ENCODE results near the gene TMEM145. TPM values are rescaled to one million over a fixed set of nuclear protein-coding genes. Genes with fewer than 3 reads are reported as not detected.

The TMEM145 gene
- total and polyA plus RNA-seq, 3 experiments from 2014 or later = 0.15 TPM; not detected in 2

DNA sequence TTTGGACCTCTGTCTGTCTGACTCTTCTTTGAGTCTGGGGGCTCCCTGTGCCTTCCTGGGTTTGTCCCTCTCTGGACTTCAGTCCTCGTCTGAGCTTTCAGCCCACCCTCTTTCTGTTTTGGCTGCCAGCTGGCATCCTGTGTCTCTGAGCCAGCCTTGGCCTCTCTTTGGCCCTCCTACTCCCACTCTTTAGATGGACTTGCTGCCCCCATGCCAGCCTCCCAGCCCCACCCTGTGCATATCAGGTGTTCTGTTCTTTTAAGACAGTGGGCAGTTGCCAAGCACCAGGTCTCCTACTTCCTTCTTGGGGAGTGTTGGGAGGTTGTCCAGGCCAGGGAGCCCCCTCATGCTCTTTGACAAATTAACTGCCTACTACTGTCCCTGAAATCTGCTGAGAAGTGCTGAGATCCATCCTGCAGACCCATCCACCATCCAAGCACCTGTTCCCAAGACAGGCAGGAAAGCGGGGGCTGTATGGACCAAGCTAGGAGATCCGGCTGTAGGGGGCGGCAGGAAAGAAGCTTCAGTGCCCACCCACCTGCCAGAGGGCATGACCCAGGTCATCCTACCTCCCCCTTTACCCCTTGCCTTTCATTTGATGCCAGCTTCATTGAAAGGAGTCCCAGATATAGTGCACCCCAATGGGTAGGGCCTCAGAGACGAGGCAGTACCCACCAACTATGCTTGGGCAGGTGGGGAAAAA, 34.5 kb upstream of the TMEM145 start:
- peak overlapping the region; percentile 2 to 99 (median 94) for H3K27ac Mint-ChIP-seq
- peaks cover 55% of the 10 kb centered on the region for H3K4me1 ChIP-seq (ENCODE audit: insufficient read depth, low read length)
- H3K9me3 Mint-ChIP-seq = no peaks in the 10 kb centered on the region
- POLR2A ChIA-PET = interaction anchor here (1.8 to 2.5 kb wide), 3 partner anchors 8 to 35 kb away, joined by 6 to 26 read pairs (median 13); partner anchors contain the start of genes CIC and GSK3A
- peaks cover 4 to 16% (median 6%) of the 10 kb centered on the region in 3 donors for H3K36me3 Mint-ChIP-seq
- H3K4me3 ChIP-seq (ENCODE audit: low read length) = no peak overlapping the region
- peaks cover 34 to 48% (median 44%) of the 10 kb centered on the region in 3 donors for H3K4me1 Mint-ChIP-seq
- DNase-seq = no peak
- peaks cover 6% of the 10 kb centered on the region for H3K36me3 ChIP-seq (ENCODE audit: insufficient read depth, low read length)
- peak overlapping the region; percentile 4 to 98 (median 93) for H3K4me3 Mint-ChIP-seq
- peak overlapping the region; percentile 77 for H3K27ac ChIP-seq (ENCODE audit: low read depth, low read length)
- CTCF ChIA-PET = interaction anchor here (1.0 to 5.9 kb wide), 15 partner anchors 8 to 202 kb away, joined by 3 to 72 read pairs (median 8); partner anchors contain the start of genes GSK3A, POU2F2 and ZNF574
- no peaks in the 10 kb centered on the region for H3K9me3 ChIP-seq (ENCODE audit: low read length)
- peaks cover 0 to 5% of the 10 kb centered on the region in 2 donors for H3K27me3 Mint-ChIP-seq
- no peaks in the 10 kb centered on the region for H3K27me3 ChIP-seq (ENCODE audit: insufficient read depth, low read length, poor library complexity, severe bottlenecking)

DNA sequence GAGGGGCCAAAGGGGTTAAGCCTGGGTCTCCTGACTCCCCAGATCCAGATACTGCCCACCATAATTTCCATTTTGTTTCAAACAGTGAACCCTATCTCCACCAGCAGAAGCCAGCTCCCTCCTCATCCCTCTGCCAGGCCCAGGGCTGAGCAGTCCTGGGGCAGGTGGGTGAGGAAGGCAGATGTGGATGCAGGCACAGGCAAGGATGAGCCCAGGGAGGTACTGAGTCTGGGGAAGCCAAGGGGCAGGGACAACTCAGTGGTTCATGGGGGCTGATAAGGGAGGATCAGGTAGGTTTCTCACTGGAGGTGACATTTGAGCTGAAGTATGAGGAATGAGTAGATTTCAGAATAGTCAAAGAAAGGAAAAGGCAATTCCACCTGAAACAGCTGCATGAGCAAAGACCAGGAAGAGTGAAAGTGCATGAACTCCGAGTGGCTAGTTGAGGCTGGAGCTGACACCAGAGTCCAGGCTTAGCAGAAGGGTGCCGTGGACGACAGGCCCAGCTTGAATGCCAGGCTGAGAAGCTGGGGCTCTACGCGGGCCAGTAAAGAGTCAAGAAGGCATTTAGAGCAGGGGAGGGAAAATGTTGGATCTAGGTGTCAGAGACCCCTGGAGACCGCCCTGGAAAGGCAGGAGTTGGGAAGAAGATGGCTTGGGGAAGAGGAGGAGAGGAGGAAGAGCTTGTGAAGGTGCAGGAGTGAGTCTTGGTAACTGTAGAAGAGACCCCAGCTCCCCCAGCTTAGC, 33.8 kb upstream of the TMEM145 start:
- peaks cover 34 to 46% (median 44%) of the 10 kb centered on the region in 3 donors for H3K4me1 Mint-ChIP-seq
- peaks cover 4% of the 10 kb centered on the region for H3K36me3 ChIP-seq (ENCODE audit: insufficient read depth, low read length)
- DNase-seq = no peak
- CTCF ChIA-PET = interaction anchor here (0.8 to 5.9 kb wide), 24 partner anchors 8 to 203 kb away, joined by 3 to 72 read pairs (median 4); partner anchors contain the start of genes CIC, GSK3A, POU2F2 and PRR19
- peak overlapping the region; percentile 80 to 98 (median 93) for H3K4me3 Mint-ChIP-seq
- H3K36me3 Mint-ChIP-seq = peaks cover 4 to 12% (median 6%) of the 10 kb centered on the region in 3 donors
- POLR2A ChIA-PET = interaction anchor here (0.7 to 2.5 kb wide), 5 partner anchors 9 to 147 kb away, joined by 3 to 26 read pairs (median 6); partner anchors contain the start of genes CIC, GSK3A and POU2F2
- H3K27ac ChIP-seq (ENCODE audit: low read depth, low read length) = peak overlapping the region; percentile 77
- H3K9me3 Mint-ChIP-seq = no peaks in the 10 kb centered on the region
- H3K27me3 Mint-ChIP-seq = peaks cover 0 to 5% of the 10 kb centered on the region in 2 donors
- no peaks in the 10 kb centered on the region for H3K27me3 ChIP-seq (ENCODE audit: insufficient read depth, low read length, poor library complexity, severe bottlenecking)
- H3K4me1 ChIP-seq (ENCODE audit: insufficient read depth, low read length) = peaks cover 55% of the 10 kb centered on the region
- H3K9me3 ChIP-seq (ENCODE audit: low read length) = no peaks in the 10 kb centered on the region
- peak overlapping the region; percentile 82 to 99 (median 95) for H3K27ac Mint-ChIP-seq
- peak overlapping the region; percentile 70 for H3K4me3 ChIP-seq (ENCODE audit: low read length)

DNA sequence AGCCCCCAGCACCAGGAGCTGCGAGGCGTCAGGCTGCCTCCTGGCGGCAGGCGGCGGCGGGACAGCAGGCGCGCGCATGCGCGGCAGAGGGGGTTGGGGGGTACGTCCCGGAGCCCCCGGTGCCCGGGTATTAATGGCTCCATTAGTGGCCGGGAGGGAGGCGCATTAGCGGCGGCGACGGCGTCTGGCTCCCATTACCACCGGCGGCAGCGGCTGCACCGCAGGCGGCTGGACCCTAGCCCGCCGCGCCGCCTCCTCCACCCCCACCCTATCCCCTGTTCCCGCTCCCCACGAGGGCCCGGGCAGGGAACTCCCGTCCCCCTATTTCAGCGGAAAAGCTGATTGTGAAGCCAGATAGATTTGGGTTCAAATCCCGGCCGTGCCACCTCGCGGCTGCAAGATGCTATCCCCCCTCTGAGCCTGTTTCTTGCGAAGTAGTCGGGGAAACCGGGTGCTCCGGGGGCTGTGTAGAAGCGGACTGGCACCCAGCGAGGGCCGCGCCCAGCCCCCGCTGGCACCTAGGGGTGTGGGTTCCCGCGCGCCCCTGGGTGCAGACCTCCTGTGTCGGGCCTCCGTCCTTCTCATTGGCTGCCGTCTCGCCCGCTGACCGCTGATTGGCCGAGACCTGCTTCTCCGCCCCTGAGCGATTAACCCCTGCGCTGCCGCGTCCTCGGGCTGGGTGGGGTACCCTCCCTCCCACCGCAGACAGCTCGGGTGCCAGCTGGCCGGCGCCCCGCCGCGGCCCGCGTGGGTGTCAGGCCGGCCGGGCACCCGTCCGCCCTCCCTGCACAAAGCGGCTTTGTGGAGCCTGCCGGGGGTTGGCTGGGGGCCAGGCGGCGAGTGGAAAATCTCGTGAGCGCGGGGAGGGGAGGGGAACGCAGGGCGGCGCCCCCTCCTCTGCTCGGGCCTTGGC, 33.0 kb upstream of the TMEM145 start:
- Histone ChIP-seq H3K4me1 (ENCODE audit: insufficient read depth, low read length) (peaks cover 61% of the 10 kb centered on the region), H3K9me3 (ENCODE audit: low read length) (no peaks in the 10 kb centered on the region), H3K36me3 (ENCODE audit: insufficient read depth, low read length) (no peaks in the 10 kb centered on the region), H3K27me3 (ENCODE audit: insufficient read depth, low read length, poor library complexity, severe bottlenecking) (no peaks in the 10 kb centered on the region), H3K4me3 (ENCODE audit: low read length) (peak overlapping the region; percentile 70), H3K27ac (ENCODE audit: low read depth, low read length) (peak overlapping the region; percentile 77)
- H3K4me3 Mint-ChIP-seq = peak overlapping the region; percentile 80 to 98 (median 93)
- H3K9me3 Mint-ChIP-seq = no peaks in the 10 kb centered on the region
- CTCF ChIA-PET = interaction anchor here (0.8 to 5.9 kb wide), 25 partner anchors 9 to 204 kb away, joined by 3 to 72 read pairs (median 4); partner anchors contain the start of genes CIC, GSK3A, POU2F2 and PRR19
- peak overlapping the region; percentile 84 to 99 (median 96) for H3K27ac Mint-ChIP-seq
- DNase-seq = peak; percentile 81 to 89 (median 85)
- H3K27me3 Mint-ChIP-seq = peaks cover 0 to 5% of the 10 kb centered on the region in 2 donors
- H3K4me1 Mint-ChIP-seq = peaks cover 33 to 46% (median 44%) of the 10 kb centered on the region in 3 donors
- POLR2A ChIA-PET = interaction anchor here (0.7 to 2.5 kb wide), 7 partner anchors 9 to 148 kb away, joined by 3 to 26 read pairs (median 4); partner anchors contain the start of genes CIC, GSK3A and POU2F2
- H3K36me3 Mint-ChIP-seq = peaks cover 0 to 9% (median 2%) of the 10 kb centered on the region in 3 donors

DNA sequence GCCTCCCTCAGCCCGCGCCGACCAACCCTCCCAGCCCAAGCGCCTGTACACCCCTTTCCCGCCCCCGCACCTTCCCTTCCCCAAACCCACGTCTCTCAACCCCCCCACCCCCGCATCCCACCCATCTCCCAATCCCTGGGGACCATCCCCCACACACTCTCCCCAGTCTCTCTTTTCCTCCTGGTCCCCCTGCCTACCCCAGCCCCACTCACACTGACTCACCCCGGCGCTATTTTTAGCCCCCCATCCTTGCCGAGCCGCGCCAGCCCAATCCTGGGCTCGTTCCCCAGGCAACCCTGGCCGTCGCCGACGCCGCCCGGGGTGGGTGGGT, 32.3 kb upstream of the TMEM145 start:
- H3K9me3 Mint-ChIP-seq = no peaks in the 10 kb centered on the region
- H3K4me1 Mint-ChIP-seq = peaks cover 35 to 48% (median 46%) of the 10 kb centered on the region in 3 donors
- peaks cover 67% of the 10 kb centered on the region for H3K4me1 ChIP-seq (ENCODE audit: insufficient read depth, low read length)
- H3K9me3 ChIP-seq (ENCODE audit: low read length) = no peaks in the 10 kb centered on the region
- ChIA-PET CTCF (interaction anchor here (0.8 to 5.9 kb wide), 6 partner anchors 10 to 172 kb away, joined by 3 to 72 read pairs (median 14); partner anchors contain the start of genes GSK3A and ZNF526), POLR2A (interaction anchor here (1.1 to 1.3 kb wide), 2 partner anchors 64 to 82 kb away, joined by 3 to 4 read pairs; no protein-coding TSS in a partner anchor)
- H3K27me3 Mint-ChIP-seq = peaks cover 0 to 5% of the 10 kb centered on the region in 2 donors
- H3K27ac Mint-ChIP-seq = peak overlapping the region in 6 of 8 donors; percentile 2 to 90 (median 48)
- H3K36me3 ChIP-seq (ENCODE audit: insufficient read depth, low read length) = no peaks in the 10 kb centered on the region
- DNase-seq = peak in 2 of 5 donors; percentile 32 to 64
- H3K4me3 ChIP-seq (ENCODE audit: low read length) = peak overlapping the region; percentile 70
- peaks cover 0 to 8% (median 2%) of the 10 kb centered on the region in 3 donors for H3K36me3 Mint-ChIP-seq
- H3K27me3 ChIP-seq (ENCODE audit: insufficient read depth, low read length, poor library complexity, severe bottlenecking) = no peaks in the 10 kb centered on the region
- peak overlapping the region; percentile 77 for H3K27ac ChIP-seq (ENCODE audit: low read depth, low read length)
- H3K4me3 Mint-ChIP-seq = peak overlapping the region in 6 of 7 donors; percentile 43 to 85 (median 65)

DNA sequence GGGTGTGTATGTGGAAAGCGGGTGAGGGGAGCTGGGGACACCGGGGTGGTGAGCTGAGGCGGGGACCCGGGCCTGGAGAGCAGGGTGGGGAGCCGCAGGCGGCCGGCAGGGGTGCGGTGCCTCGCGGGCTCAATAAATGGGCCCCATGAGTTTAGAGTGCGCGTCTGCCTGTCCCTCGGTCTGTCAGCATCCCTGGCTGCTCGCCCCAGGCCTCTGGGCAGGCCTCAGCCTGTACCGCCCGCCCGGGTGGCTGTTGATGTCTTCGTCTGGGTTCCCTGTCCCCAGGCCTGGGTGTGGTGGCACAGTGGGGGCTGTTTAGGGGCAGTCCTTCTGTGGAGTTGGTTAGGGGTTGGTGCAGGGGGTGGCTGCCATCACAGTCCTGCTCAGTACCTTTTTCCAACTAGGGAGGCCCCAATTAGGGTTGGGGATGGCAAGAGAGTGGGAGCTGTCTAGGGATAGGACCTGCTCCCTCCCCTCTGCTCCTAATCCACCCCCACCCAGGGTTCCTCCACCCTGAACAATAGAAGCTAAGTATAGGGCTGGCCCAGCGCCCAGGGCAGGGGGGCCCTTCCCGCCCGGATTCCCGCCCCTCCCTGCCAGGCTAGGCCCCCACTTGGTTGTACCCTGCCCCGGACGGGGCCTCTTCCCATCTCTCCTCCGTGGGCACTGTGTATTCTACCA, 31.8 kb upstream of the TMEM145 start:
- no peak overlapping the region for H3K4me3 ChIP-seq (ENCODE audit: low read length)
- CTCF ChIA-PET = interaction anchor here (0.7 to 5.9 kb wide), 5 partner anchors 12 to 172 kb away, joined by 3 to 72 read pairs (median 4); partner anchors contain the start of genes GSK3A, PAFAH1B3 and PRR19
- peak overlapping the region in 6 of 8 donors; percentile 81 to 96 (median 89) for H3K27ac Mint-ChIP-seq
- no peaks in the 10 kb centered on the region for H3K36me3 ChIP-seq (ENCODE audit: insufficient read depth, low read length)
- peaks cover 0 to 5% of the 10 kb centered on the region in 2 donors for H3K27me3 Mint-ChIP-seq
- H3K27ac ChIP-seq (ENCODE audit: low read depth, low read length) = peak overlapping the region; percentile 47
- H3K4me1 Mint-ChIP-seq = peaks cover 30 to 46% (median 46%) of the 10 kb centered on the region in 3 donors
- POLR2A ChIA-PET = interaction anchor here (1.1 to 1.3 kb wide), 2 partner anchors 65 to 82 kb away, joined by 3 to 4 read pairs; no protein-coding TSS in a partner anchor
- no peaks in the 10 kb centered on the region for H3K9me3 Mint-ChIP-seq
- no peak for DNase-seq
- no peaks in the 10 kb centered on the region for H3K27me3 ChIP-seq (ENCODE audit: insufficient read depth, low read length, poor library complexity, severe bottlenecking)
- H3K9me3 ChIP-seq (ENCODE audit: low read length) = no peaks in the 10 kb centered on the region
- peaks cover 0 to 10% (median 0%) of the 10 kb centered on the region in 3 donors for H3K36me3 Mint-ChIP-seq
- peaks cover 67% of the 10 kb centered on the region for H3K4me1 ChIP-seq (ENCODE audit: insufficient read depth, low read length)
- peak overlapping the region; percentile 44 to 85 (median 69) for H3K4me3 Mint-ChIP-seq

DNA sequence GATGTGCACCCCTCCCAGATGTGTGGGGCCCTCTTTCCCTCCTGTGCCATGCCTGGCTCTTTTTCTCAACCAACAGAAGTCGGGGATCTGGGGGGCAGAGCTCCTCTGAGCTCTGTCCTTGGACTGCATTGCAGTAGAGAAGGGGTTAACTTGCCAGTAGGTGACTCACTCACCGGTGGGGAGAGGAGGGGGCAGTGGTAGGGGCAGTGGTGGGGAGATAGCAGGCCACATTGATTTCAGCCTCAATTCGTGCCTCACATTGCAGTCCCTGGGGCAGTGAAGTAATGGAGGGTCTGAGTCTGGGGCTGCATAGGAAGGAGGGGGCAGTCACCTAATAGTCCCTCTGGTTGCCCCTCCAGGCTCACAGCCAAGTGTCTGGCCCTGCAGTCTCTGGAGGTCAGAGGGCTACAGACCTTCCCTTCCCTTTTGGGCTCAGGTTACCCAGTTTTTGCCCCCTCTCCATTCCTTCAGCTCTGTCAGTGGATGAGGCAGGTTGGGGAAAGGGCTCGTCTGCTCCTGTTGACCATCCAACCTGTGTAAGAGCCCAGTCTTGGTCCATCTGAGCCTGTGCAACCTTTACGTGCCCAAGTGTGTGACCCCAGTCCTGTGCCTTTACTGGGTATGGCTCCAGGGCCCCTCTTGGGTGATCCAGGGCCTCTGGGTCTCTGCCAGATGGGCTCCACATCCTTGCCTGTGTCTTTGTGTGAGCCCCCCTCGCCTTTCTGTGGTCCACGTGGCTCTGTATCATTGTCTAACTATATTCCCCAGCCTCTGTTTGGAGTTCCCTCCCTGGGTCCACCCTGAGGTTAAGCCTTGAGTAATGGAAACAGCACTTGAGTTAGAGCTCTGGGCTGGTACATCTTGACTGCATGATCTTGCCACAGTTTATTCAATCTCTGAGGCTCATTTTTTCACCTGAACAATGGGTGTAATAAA, 31.0 kb upstream of the TMEM145 start:
- CTCF ChIA-PET = interaction anchor here (0.7 to 5.9 kb wide), 5 partner anchors 11 to 149 kb away, joined by 3 to 72 read pairs (median 4); partner anchors contain the start of genes GSK3A, PAFAH1B3 and PRR19
- peaks cover 0 to 5% of the 10 kb centered on the region in 2 donors for H3K27me3 Mint-ChIP-seq
- H3K9me3 Mint-ChIP-seq = no peaks in the 10 kb centered on the region
- peak overlapping the region in 6 of 7 donors; percentile 33 to 85 (median 68) for H3K4me3 Mint-ChIP-seq
- Histone ChIP-seq H3K9me3 (ENCODE audit: low read length) (no peaks in the 10 kb centered on the region), H3K4me1 (ENCODE audit: insufficient read depth, low read length) (peaks cover 60% of the 10 kb centered on the region), H3K36me3 (ENCODE audit: insufficient read depth, low read length) (peaks cover 1% of the 10 kb centered on the region), H3K27me3 (ENCODE audit: insufficient read depth, low read length, poor library complexity, severe bottlenecking) (no peaks in the 10 kb centered on the region), H3K27ac (ENCODE audit: low read depth, low read length) (peak overlapping the region; percentile 90), H3K4me3 (ENCODE audit: low read length) (peak overlapping the region; percentile 11)
- no peak for DNase-seq
- POLR2A ChIA-PET = interaction anchor here (0.5 to 1.4 kb wide), 7 partner anchors 13 to 149 kb away, joined by 3 to 7 read pairs (median 4); partner anchors contain the start of genes CIC, GSK3A and POU2F2
- peak overlapping the region in 2 of 8 donors; percentile 93 to 96 for H3K27ac Mint-ChIP-seq
- H3K4me1 Mint-ChIP-seq = peaks cover 28 to 45% (median 40%) of the 10 kb centered on the region in 3 donors
- peaks cover 0 to 14% (median 0%) of the 10 kb centered on the region in 3 donors for H3K36me3 Mint-ChIP-seq
